OCI-LY1 (cell line): ENCODE data around the gene EPB41L2.

Experiments used
- H2AFZ ChIP-seq: fragments of 200-600 bp; sonication (generic), shearing (Covaris generic); 2 replicates; pipeline ENCODE4 v1.6.0; 2014; ENCODE audit warnings: antibody characterized with exemption, mild to moderate bottlenecking, low read length
- H3F3A ChIP-seq: fragments of 200-600 bp; sonication (generic), shearing (Covaris generic); 2 replicates; pipeline ENCODE4 v1.6.0; 2014; ENCODE audit warnings: mild to moderate bottlenecking, antibody characterized with exemption, low read length, moderate library complexity; ENCODE audit not compliant: insufficient read depth
- H3K27ac ChIP-seq: fragments of 200-600 bp; sonication (generic); 2 replicates; pipeline ENCODE4 v1.5.1; 2014; ENCODE audit warnings: low read length, mixed run types, mild to moderate bottlenecking, low read depth; ENCODE audit not compliant: poor library complexity, severe bottlenecking
- H3K27me3 ChIP-seq: fragments of 200-600 bp; sonication (generic); 2 replicates; pipeline ENCODE4 v1.6.0; 2014; ENCODE audit warnings: antibody characterized with exemption, mild to moderate bottlenecking, low read length, moderate library complexity; ENCODE audit not compliant: insufficient read depth
- H3K36me3 ChIP-seq: fragments of 200-600 bp; sonication (generic); 2 replicates; pipeline ENCODE4 v1.6.1; 2014; ENCODE audit warnings: mild to moderate bottlenecking, antibody characterized with exemption, low read length, moderate library complexity, mixed read lengths; ENCODE audit not compliant: insufficient read depth
- H3K4me1 ChIP-seq: fragments of 200-600 bp; sonication (generic); 2 replicates; pipeline ENCODE4 v1.5.1; 2014; ENCODE audit warnings: mild to moderate bottlenecking, low read length, moderate library complexity; ENCODE audit not compliant: insufficient read depth, severe bottlenecking
- H3K4me2 ChIP-seq: fragments of 200-600 bp; sonication (generic), shearing (Covaris generic); 2 replicates; pipeline ENCODE4 v1.6.1; 2014; ENCODE audit warnings: low read length
- H3K4me3 ChIP-seq: fragments of 200-600 bp; sonication (generic); 2 replicates; pipeline ENCODE4 v1.5.1; 2014; ENCODE audit warnings: low read length, low read depth, mild to moderate bottlenecking, mixed read lengths; ENCODE audit not compliant: poor library complexity, severe bottlenecking
- H3K79me2 ChIP-seq: fragments of 200-600 bp; shearing (Covaris generic); 2 replicates; pipeline ENCODE4 v1.6.1; 2016; ENCODE audit warnings: mixed run types, low read length, mixed read lengths; ENCODE audit not compliant: insufficient read depth
- H3K9ac ChIP-seq: fragments of 200-600 bp; sonication (generic), shearing (Covaris generic); 2 replicates; pipeline ENCODE4 v1.6.1; 2014; ENCODE audit warnings: mild to moderate bottlenecking, low read length, mixed read lengths
- H3K9me2 ChIP-seq: fragments of 200-600 bp; sonication (generic), shearing (Covaris generic); 2 replicates; pipeline ENCODE4 v1.6.1; 2014; ENCODE audit warnings: low read depth, mild to moderate bottlenecking, low read length, mixed read lengths
- H3K9me3 ChIP-seq: fragments of 200-600 bp; shearing (Covaris generic); 2 replicates; pipeline ENCODE4 v1.6.1; 2014; ENCODE audit warnings: low read length, mixed read lengths
- H4K20me1 ChIP-seq: fragments of 200-600 bp; sonication (generic), shearing (Covaris generic); 2 replicates; pipeline ENCODE4 v1.6.0; 2016; ENCODE audit warnings: mild to moderate bottlenecking, low read length; ENCODE audit not compliant: insufficient read depth
- CTCF ChIP-seq: fragments of 200-600 bp; sonication (generic), shearing (Covaris generic); IDR thresholded peaks from 2 replicates; pipeline ENCODE4 v1.5.1; 2017; ENCODE audit warnings: mild to moderate bottlenecking, antibody characterized with exemption, low read length, moderate library complexity, mixed read lengths
- EZH2 ChIP-seq: fragments of 200-600 bp; sonication (generic), shearing (Covaris generic); IDR thresholded peaks from 2 replicates; pipeline ENCODE4 v1.8.0; 2017; ENCODE audit warnings: borderline replicate concordance, mixed run types, mild to moderate bottlenecking, antibody characterized with exemption, low read length, moderate library complexity, mixed read lengths

EPB41L2 gene

GRCh38 chr6:131007286-131007685 is 55.8 kb downstream of the EPB41L2 start:
- no peak overlapping the region for H2AFZ ChIP-seq
- no peaks in the 10 kb centered on the region for H4K20me1 ChIP-seq

GRCh38 chr6:131005439-131006016 is 57.5 kb downstream of the EPB41L2 start:
- Histone ChIP-seq H3K36me3 (no peaks in the 10 kb centered on the region), H3K4me2 (no peak overlapping the region), H3K9me3 (no peaks in the 10 kb centered on the region), H2AFZ (no peak overlapping the region), H3K4me3 (no peak overlapping the region), H3K27ac (no peak overlapping the region), H4K20me1 (no peaks in the 10 kb centered on the region), H3K9me2 (no peaks in the 10 kb centered on the region), H3K79me2 (no peaks in the 10 kb centered on the region), H3K4me1 (no peaks in the 10 kb centered on the region), H3K27me3 (no peaks in the 10 kb centered on the region), H3K9ac (no peak overlapping the region), H3F3A (no peaks in the 10 kb centered on the region)
- TF ChIP-seq CTCF (no peak), EZH2 (no peak)

More at GRCh38 chr6:131007286-131007685, 55.8 kb downstream of the EPB41L2 start:
- no peak overlapping the region for H3K4me3 ChIP-seq
- no peaks in the 10 kb centered on the region for H3K9me2 ChIP-seq
- H3K36me3 ChIP-seq = no peaks in the 10 kb centered on the region
- H3K27ac ChIP-seq = no peak overlapping the region
- TF ChIP-seq CTCF (no peak), EZH2 (no peak)
- H3K4me2 ChIP-seq = no peak overlapping the region
- no peak overlapping the region for H3K9ac ChIP-seq
- no peaks in the 10 kb centered on the region for H3K79me2 ChIP-seq
- no peaks in the 10 kb centered on the region for H3F3A ChIP-seq
- no peaks in the 10 kb centered on the region for H3K4me1 ChIP-seq
- no peaks in the 10 kb centered on the region for H3K27me3 ChIP-seq
- no peaks in the 10 kb centered on the region for H3K9me3 ChIP-seq

GRCh38 chr6:131004936-131005335 is 58.1 kb downstream of the EPB41L2 start:
- no peak overlapping the region for H2AFZ ChIP-seq

More at GRCh38 chr6:131004936-131005335, 58.1 kb downstream of the EPB41L2 start:
- H3K4me1 ChIP-seq = no peaks in the 10 kb centered on the region
- H3K9me3 ChIP-seq = no peaks in the 10 kb centered on the region
- H3K27me3 ChIP-seq = no peaks in the 10 kb centered on the region; the same call in 1 of the 2 replicates
- no peaks in the 10 kb centered on the region for H3K9me2 ChIP-seq
- H3K4me3 ChIP-seq = no peak overlapping the region
- no peaks in the 10 kb centered on the region for H4K20me1 ChIP-seq
- H3K79me2 ChIP-seq = no peaks in the 10 kb centered on the region
- no peak overlapping the region for H3K4me2 ChIP-seq
- no peak overlapping the region for H3K9ac ChIP-seq
- H3K36me3 ChIP-seq = no peaks in the 10 kb centered on the region
- H3K27ac ChIP-seq = no peak overlapping the region
- no peak for TF ChIP-seq EZH2
- TF ChIP-seq CTCF = no peak
- H3F3A ChIP-seq = no peaks in the 10 kb centered on the region
